GM18520 (cell line): ENCODE data around the gene METAP2.
"Not testable (repeated sequence)": the region's sequence is repeated elsewhere in the genome, so short reads cannot be mapped to it uniquely, and the experiment has no call there.

Experiments used
- ATAC-seq: cut with Tn5 transposase; IDR thresholded peaks from one replicate; pipeline ENCODE4 v1.9.1; 2021; ENCODE audit not compliant: unreplicated experiment

METAP2 gene

GRCh38 chr12:95473884-95474659, at the start of gene METAP2:
Gene METAP2 (plus strand): TSS chr12:95474152. CDS start chr12:95474180, 28 bp downstream.
- ATAC-seq, result peak; percentile 93

GRCh38 chr12:95424271-95424994, 49.5 kb upstream of the METAP2 start:
- ATAC-seq, result no peak

DNA sequence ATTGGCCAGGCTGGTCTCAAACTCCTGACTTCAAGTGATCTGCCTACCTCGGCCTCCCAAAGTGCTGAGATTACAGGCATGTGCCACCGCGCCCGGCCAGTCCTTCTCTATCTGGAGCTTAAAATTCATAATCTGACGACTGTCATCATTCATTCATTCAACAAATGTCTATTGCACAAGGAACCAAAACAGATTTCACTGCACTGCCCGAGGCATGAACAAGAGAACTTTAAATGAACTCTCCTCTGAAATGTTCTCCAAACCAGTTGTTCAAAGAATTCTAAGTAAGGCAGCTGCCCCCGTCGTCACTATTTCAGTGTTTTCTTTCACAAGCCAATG, 44.8 kb upstream of the METAP2 start:
- no peak for ATAC-seq

- no peak for ATAC-seq
Measured at GRCh38 chr12:95431120-95431519, 42.8 kb upstream of the METAP2 start.

GRCh38 chr12:95435355-95435754, 38.6 kb upstream of the METAP2 start:
- no peak for ATAC-seq

- ATAC-seq, result no peak
Measured at GRCh38 chr12:95437565-95437964, 36.4 kb upstream of the METAP2 start.

DNA sequence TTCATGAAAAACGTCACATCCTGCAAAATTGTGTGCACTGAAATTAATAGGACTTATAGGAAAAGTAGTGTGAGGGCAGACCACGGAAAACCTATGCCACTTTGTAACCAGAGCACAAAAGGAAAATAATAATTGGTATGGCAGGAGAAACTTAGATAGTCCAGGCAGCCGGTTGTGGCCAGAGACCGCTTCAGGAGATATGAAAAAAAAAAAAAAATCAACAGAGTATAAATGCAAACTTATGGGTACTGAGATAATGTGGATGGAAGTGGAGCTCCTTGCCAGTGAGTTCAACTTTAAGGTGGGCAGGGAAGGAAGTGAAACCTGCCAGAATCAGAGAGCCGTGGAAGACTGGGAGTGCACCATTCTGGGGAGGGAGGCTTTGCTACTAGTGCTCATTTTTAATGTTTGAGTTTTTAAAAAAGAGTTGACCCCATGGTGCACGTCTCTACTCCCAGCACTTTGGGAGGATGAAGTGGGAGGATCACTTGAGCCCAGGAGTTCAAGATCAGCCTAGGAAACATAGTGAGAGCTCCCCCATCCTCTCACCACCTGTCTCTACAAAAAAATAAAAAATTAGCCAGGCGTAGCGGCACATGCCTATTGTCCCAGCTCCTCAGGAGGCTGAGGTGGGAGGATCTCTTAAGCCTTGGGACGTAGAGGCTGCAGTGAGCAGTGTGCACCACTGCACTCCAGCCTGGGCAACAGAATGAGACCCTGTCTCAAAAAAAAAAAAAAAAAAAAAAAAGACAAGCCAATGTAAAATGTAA, 34.3 kb upstream of the METAP2 start:
- no peak for ATAC-seq

GRCh38 chr12:95440401-95440800, 33.6 kb upstream of the METAP2 start:
- ATAC-seq, result no peak

- no peak for ATAC-seq
Measured at GRCh38 chr12:95443459-95443858, 30.5 kb upstream of the METAP2 start.

- ATAC-seq, result not testable (repeated sequence)
Measured at GRCh38 chr12:95445099-95445498, 28.9 kb upstream of the METAP2 start.

DNA sequence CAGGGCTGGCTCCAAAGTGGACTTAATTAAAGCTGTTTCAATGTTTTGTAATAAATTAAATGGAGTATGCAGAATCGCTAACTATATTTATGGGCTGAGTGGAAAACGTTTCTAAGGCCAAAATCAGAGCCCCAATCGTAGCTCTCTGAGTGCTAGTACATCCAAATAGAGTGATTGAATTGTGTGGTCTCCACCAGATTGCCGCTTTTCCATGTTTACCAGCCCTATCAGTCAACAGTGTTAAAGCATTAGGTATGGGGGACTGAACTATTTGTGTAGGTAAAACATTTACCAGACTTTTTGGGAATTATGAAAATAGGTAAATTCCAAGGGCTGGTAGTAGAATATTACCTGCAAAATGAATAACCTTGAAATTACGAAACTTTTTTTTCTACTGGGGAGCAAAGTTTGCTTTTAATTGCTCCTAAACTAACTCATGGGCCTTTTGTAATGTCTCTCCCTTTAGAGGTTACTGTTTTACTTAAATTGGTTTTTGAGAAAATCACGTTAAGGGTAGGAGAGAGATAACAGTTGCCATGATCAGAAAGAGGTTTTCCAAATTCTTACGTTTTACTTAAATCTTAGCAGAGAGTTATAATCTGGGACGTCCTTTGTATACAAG, 28.0 kb upstream of the METAP2 start:
- no peak for ATAC-seq

- no peak for ATAC-seq
Measured at GRCh38 chr12:95446506-95446900, 27.4 kb upstream of the METAP2 start.

DNA sequence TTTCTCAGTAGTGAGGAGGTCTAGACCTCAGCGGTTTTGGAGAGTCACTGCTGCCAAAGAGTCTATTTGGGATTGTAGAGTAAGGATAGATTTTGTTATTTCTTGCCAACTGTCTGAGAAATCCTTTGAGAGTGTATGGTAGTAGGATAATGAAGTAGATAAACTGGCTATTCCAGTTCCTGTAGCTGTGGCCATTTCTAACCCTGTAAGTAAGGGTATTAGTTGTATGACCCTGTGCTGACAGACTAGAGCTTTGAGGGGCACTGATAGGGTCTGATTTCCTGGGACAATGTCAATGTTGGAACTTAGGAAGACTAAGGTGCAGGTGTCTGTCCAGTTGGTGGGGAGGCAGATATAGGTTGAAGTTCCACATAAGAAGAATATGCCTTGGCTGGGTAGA, 24.3 kb upstream of the METAP2 start:
- ATAC-seq, result not testable (repeated sequence)

- not testable (repeated sequence) for ATAC-seq
Measured at GRCh38 chr12:95452501-95452900, 21.5 kb upstream of the METAP2 start.

GRCh38 chr12:95453881-95454280, 20.1 kb upstream of the METAP2 start:
- ATAC-seq, result not testable (repeated sequence)

DNA sequence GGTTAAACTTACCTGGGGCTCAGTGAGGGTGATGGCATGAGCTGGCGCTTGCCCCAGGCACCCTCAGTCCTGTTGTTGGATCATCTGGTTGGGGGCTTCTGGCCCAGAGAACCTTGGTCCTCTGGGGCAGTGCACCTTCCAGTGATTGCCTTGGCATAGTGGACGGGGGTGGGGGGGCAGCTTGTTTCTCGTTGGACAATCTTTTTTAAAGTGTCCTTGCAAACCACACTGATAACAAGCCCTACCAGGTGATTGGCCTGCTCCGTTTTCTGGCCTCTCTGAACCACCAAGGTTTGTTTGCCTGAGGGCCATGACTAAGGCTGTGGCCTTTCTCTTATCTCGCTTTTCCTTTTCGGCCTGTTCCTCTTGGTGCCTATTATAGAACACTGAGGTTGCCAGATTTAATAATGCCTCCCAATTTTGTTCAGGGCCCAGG, 19.2 kb upstream of the METAP2 start:
- ATAC-seq, result not testable (repeated sequence)

GRCh38 chr12:95457605-95458004, 16.3 kb upstream of the METAP2 start:
- not testable (repeated sequence) for ATAC-seq

- ATAC-seq, result no peak
Measured at GRCh38 chr12:95458761-95459160, 15.2 kb upstream of the METAP2 start.

GRCh38 chr12:95459310-95459709, 14.6 kb upstream of the METAP2 start:
- no peak for ATAC-seq

- ATAC-seq, result no peak
Measured at GRCh38 chr12:95460105-95460504, 13.8 kb upstream of the METAP2 start.

DNA sequence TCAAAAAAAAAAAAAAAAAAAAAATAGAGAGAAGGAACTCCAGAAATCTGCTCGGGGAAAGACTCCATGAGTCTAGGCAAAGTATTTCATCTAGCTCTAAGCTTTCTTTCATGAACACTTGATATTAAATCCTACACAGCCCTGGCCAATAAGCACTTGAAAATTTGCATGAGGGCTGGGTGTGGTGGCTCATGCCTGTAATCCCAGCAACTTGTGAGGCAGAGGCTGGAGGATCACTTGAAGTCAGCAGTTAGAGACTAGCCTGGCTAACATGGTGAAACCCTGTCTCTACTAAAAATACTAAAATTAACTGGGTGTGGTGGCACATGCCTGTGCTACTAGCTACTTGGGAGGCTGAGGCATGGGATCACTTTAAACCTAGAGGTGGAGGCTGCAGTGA, 13.1 kb upstream of the METAP2 start:
- no peak for ATAC-seq
